ENCODE measurements around the gene CCDC116.
"Not testable (repeated sequence)": the region's sequence is repeated elsewhere in the genome, so short reads cannot be mapped to it uniquely, and the experiment has no call there.

Gene CCDC116

DNA sequence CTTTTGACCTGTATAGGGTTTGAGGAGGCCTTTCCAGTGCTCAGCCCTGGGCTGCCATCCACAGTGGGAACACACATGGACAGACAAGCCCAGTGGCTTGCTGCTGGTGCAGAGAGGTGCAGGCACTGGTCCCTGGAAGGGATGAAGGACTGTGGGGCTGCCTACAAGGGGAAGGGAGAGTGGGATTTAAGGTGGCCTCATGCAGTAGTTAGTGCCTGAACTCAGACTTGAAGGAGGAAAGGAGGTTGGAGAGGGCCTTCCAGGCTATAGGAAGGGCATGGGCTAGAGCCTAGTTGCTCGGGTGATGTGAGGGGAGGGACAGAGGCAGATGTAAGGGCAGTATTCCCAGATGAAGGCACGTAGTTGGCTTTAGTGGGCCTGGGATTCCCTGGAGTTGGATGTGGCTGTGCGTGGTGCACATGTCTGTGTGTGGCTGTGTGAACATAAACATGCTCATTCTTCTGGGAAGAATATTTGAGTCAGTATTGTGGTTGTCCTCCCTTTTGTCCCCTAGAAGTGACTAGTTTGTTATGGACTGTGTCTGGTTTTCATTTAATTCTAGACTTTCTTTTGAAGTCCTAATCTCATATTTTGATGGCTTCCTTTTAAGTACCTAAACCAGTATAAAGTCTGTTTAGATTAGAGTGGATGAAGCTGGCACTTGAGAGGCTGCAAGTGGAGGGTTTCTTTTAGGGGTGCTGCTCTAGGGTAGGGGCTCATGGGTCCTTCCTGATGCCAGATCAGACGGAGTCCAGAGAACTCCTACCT lies 21.2 kb upstream of the CCDC116 start:
- no peak for DNase-seq

GRCh38 chr22:21612858-21613257 lies 19.7 kb upstream of the CCDC116 start:
- DNase-seq, result no peak

DNA sequence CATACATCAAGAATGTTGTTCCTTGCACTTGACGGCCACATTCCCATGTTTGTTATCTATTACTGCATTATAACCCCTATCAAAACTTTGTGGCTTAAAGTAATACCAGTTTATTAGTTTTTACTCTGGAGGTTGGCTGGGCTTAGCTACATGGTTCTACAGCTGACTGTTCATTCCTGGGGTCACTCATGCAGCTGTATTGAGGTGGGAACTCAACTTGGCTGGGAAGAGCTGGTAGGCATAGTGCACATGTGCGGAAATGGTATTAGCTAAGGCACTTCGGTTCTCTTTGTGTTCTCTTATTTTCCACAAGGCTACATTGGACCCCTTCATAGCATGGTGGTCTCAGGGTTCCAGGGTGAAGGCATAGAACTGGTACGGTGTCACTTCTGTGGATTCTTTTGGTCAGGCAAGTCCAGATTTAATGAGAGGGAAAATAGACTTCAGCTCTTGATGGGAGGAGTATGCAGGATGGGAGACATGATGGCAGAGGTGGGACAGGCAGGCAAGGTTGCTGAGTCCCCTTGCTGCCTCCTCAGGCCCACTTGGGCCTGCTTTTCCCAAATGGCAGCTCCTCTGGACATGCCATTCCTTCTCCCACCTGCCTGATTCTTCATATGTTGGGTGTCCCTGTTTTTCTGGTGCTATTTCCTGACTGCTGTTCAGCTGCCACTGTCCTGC lies 18.9 kb upstream of the CCDC116 start:
- DNase-seq, result no peak

DNA sequence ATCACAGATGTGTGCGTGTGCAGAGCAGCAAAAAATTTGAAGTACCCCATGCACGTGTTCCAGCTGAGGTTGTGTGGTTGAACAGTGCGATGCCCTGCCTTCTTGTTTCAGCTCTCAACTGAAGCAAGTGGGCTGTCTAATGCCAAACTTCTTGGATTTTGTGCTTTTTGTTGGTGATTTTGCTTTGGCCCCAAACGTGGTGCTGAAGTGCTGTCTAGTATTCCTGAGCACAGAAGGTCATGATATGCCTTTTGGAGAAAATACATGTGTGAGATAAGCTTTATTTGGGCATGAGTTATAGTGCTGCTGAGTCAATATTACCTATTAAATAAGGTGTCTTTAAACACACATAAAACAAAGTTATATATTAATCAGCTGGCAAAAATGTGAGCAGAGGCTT lies 16.8 kb upstream of the CCDC116 start:
- no peak for DNase-seq

GRCh38 chr22:21617337-21617736 lies 15.2 kb upstream of the CCDC116 start:
- DNase-seq, result not testable (repeated sequence)

GRCh38 chr22:21621025-21621424 lies 11.5 kb upstream of the CCDC116 start:
- DNase-seq, result no peak

- DNase-seq, result no peak
These were observed 10.3 kb upstream of the CCDC116 start for GRCh38 chr22:21622011-21622918.

GRCh38 chr22:21622919-21623647 lies 9.5 kb upstream of the CCDC116 start:
- DNase-seq, result no peak

- DNase-seq, result no peak
These were observed 9.0 kb upstream of the CCDC116 start for GRCh38 chr22:21623648-21623970.

DNA sequence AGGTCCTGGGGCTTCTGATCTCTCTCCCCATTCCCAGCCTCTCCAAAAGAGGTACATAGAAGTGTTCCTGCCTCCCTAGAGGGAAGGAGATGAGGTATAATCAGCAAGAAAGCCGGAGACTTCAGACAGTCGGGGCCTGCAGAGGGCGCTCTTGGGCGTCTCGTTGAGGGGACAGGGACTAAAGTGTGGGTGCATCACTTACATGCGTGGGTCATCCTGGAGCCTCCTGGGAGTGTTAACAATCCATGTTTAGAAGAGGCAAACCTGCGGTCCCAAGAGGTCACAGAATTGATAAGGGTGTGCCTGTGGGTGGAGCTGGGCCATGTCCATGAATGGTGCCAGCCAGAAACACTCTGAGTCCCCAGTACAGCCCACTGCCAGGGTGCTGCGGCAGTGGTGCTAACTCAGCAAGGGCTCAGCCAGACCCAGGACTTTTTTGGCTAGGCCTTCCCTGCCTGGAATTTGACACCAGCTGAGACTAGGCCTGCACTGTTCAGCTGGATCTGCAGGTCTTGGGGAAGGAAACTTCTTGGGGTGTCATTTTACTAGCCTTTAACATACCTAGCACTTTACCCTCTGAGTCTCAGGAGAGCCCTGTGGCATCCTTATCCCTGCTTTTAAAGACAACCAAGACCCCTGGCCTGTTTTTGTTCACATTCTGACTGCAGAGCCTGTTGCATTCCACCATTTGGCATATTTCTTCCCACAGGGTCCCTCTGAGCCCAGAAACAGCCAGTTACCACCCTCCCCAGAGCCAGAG lies 8.3 kb upstream of the CCDC116 start:
- no peak for DNase-seq

DNA sequence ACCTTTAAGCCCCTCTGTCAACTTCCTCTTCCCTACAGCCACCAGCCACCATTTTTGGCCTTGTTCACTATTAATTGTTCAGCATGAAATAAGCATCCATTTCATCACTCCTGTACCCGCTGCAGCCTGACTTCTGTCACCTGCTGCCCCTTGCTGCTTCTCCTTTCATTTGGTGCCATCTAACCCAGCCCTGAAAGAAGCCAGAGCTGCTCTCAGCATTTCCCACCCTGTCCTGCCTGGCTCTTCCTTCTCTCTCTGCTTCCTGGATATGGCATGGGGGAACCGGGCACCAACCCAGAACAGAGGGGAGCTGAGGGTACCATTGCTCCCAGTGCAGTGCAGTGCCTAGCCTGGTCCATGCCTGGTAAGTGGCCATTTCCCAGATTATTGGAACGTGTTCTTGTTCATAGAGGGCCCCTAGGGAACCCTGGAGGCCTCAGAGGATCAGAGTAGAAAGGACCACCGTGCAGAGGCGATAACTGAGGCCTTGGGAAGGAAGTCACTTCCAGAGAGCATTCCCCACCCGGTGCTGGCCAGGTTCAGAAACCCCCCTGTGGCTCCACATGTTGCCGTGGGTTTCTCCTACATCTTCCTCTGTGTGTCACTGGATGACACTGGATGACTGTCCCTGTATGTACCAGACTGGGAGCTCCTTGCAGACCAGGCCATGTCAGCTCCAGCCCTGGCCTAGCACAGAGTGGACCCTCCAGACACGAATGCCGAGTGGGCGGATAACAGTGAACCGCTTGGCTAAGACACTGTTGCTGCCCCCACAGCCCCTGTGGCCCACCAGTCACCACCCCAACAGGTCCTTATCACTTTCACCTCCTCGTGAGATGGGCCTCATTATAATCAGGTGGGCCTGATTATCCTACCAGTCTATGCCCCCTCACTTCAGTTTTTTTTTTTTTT lies 7.4 kb upstream of the CCDC116 start:
- DNase-seq, result no peak

- DNase-seq, result no peak
These were observed 6.4 kb upstream of the CCDC116 start for GRCh38 chr22:21626073-21626734.

GRCh38 chr22:21626735-21627469 lies 5.7 kb upstream of the CCDC116 start:
- no peak for DNase-seq

DNA sequence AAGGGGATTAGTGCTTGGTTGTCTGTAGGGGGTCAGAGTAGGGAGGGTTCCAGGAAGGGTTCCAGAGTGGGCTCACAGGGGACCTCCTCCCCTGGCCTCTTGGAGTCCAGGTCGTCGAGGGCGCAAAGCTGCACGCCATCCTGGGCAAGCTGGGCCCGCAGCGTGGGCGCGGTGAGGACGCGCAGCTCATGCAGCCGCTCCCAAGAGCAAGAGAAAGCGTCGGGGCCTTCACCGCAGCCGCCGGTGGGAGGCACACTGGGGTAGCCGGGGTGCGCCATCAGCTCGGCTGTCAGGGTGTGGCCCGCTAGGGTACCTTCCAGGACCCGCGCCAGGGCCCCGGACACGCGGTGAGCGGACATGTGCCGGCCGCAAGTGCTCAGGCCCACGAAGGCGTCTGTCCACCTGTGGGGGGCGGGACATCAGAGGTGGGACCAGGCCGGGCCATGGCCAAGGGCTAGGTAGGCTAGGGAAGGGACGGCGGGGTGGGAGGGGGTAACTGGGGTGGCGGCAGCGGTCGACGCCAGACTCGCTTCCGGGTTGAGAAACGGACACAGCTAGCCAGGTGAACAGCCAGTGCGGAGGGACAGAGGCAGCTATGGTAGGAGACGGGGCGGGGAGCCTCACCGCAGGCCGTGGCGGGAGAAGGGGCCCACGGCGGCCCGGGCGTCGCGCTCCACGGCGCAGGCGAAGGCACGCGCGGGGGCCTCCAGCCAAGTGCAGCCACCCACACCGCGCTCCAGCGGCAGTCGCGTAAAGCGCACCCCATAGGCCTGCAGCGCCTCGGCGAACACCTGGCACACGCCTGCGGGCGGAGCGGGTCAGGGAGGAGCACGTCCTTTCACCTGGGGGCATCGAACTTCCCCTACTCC lies 3.9 kb upstream of the CCDC116 start:
- DNase-seq, result no peak

GRCh38 chr22:21629255-21630149 lies 3.1 kb upstream of the CCDC116 start, which contains the start of gene YDJC:
Gene YDJC (minus strand): TSS chr22:21630022. CDS start chr22:21630014, 8 bp downstream.
- DNase-seq, result peak; percentile 93

DNA sequence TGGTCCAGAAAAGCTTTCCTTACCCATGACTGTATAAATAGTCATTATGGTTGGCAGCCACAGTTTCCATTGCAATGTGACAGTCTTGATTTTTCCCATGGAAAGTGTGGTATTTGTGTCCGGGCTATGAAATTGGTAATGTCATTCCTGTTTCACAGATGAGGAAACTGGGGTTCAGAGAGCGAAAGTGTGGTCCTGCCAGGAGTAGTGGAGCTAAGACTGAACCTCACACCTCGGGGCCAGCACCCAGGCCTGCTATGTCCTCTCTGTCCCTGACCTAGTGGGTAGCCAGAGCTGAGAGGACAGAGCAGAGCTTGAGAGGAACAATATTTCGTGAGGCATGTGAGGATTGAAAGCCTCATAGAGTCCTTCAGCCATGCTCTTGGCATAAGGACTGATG lies 1.5 kb upstream of the CCDC116 start:
- no peak for DNase-seq

DNA sequence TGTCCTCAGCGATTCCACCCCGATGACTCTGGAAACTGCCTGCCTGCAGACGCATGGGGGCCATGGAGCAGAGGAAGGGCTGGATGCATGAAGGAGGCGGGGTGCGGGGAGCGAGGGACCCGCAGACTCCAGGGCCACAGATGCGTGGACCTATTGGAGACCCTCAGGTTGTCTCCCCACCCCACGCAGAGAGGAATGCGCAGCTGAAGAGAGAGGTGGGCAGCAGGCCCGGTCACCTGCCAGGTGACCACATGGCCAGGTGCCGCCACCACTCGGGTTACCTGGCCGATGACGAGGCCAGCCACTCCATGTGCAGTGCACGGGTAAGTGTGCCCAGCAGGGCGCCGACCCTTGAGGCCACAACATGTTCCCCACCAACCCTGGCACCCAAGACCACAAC lies 371 bp downstream of the CCDC116 start:
- no peak for DNase-seq

GRCh38 chr22:21633481-21633880 lies 921 bp downstream of the CCDC116 start:
- no peak for DNase-seq
